Loucy (cell line): Measurements from ENCODE around the gene TMEM127.

Experiments
- H2AFZ ChIP-seq: fragments of 200-600 bp; sonication (generic); 2 replicates; pipeline ENCODE4 v1.6.0; 2016; ENCODE audit warnings: antibody characterized with exemption, mild to moderate bottlenecking, low read length, moderate library complexity
- H3F3A ChIP-seq: fragments of 200-600 bp; 2 replicates; pipeline ENCODE4 v1.6.0; 2016; ENCODE audit warnings: antibody characterized with exemption, low read depth, mild to moderate bottlenecking
- H3K27me3 ChIP-seq: fragments of 200-600 bp; sonication (generic); 2 replicates; pipeline ENCODE4 v1.6.1; 2014; ENCODE audit warnings: low read length, mild to moderate bottlenecking; ENCODE audit not compliant: insufficient read depth, poor library complexity, severe bottlenecking
- H3K36me3 ChIP-seq: fragments of 200-600 bp; sonication (generic); 2 replicates; pipeline ENCODE4 v1.6.1; 2016; ENCODE audit warnings: low read length; ENCODE audit not compliant: insufficient read depth
- H3K4me1 ChIP-seq: fragments of 200-600 bp; sonication (generic); 2 replicates; pipeline ENCODE4 v1.5.1; 2014; ENCODE audit warnings: low read length, mild to moderate bottlenecking; ENCODE audit not compliant: insufficient read depth, poor library complexity, severe bottlenecking
- H3K4me2 ChIP-seq: fragments of 200-600 bp; sonication (generic); 2 replicates; pipeline ENCODE4 v1.6.0; 2014; ENCODE audit warnings: antibody characterized with exemption, low read length, low read depth, mild to moderate bottlenecking; ENCODE audit not compliant: poor library complexity, severe bottlenecking
- H3K4me3 ChIP-seq: fragments of 200-600 bp; sonication (generic); 2 replicates; pipeline ENCODE4 v1.5.1; 2014; ENCODE audit warnings: low read length, mild to moderate bottlenecking, mixed read lengths; ENCODE audit not compliant: poor library complexity, severe bottlenecking
- H3K79me2 ChIP-seq: fragments of 200-600 bp; sonication (generic); 2 replicates; pipeline ENCODE4 v1.6.1; 2014; ENCODE audit warnings: low read length; ENCODE audit not compliant: insufficient read depth
- H3K9ac ChIP-seq: fragments of 200-600 bp; sonication (generic); 2 replicates; pipeline ENCODE4 v1.6.0; 2014; ENCODE audit warnings: mild to moderate bottlenecking, low read depth, low read length, moderate library complexity; ENCODE audit not compliant: poor library complexity, severe bottlenecking
- H3K9me2 ChIP-seq: fragments of 200-600 bp; sonication (generic); replicated peaks from 2 replicates; pipeline ENCODE4 v1.6.1; 2016; ENCODE audit warnings: low read depth, low read length, mixed read lengths
- H3K9me3 ChIP-seq: fragments of 200-600 bp; sonication (generic); 2 replicates; pipeline ENCODE4 v1.6.1; 2014; ENCODE audit warnings: mild to moderate bottlenecking, antibody characterized with exemption, low read length, low read depth; ENCODE audit not compliant: insufficient read depth
- H4K20me1 ChIP-seq: fragments of 200-600 bp; sonication (generic); 2 replicates; pipeline ENCODE4 v1.6.0; 2014; ENCODE audit warnings: antibody characterized with exemption, low read length, mild to moderate bottlenecking; ENCODE audit not compliant: insufficient read depth, poor library complexity, severe bottlenecking
- EZH2phosphoT487 ChIP-seq: fragments of 200-600 bp; IDR thresholded peaks from 2 replicates; pipeline ENCODE4 v1.6.1; 2018; ENCODE audit warnings: antibody characterized with exemption, mild to moderate bottlenecking, moderate library complexity, borderline replicate concordance
- TF ChIP-seq, protein P1 (sequence below): fragments of 200-600 bp; sonication (generic); conservative IDR thresholded peaks from 2 replicates; pipeline ENCODE4 v1.5.1; 2014; ENCODE audit warnings: mild to moderate bottlenecking, antibody characterized with exemption, low read length

The TMEM127 gene

GRCh38 chr2:96252526-96252925, 13.3 kb downstream of the TMEM127 start:
- H3K9ac ChIP-seq, result no peak overlapping the region
- peaks cover 4% of the 10 kb centered on the region; the same call in 1 of the 2 replicates for H3K79me2 ChIP-seq
- H3K36me3 ChIP-seq, result peaks cover 41% of the 10 kb centered on the region; the same call in 1 of the 2 replicates
- H3F3A ChIP-seq, result no peaks in the 10 kb centered on the region
- no peaks in the 10 kb centered on the region for H3K27me3 ChIP-seq
- H3K4me1 ChIP-seq, result peaks cover 5% of the 10 kb centered on the region
- no peak overlapping the region for H2AFZ ChIP-seq
- no peak overlapping the region for H3K4me3 ChIP-seq
- no peaks in the 10 kb centered on the region for H3K9me3 ChIP-seq
- no peak overlapping the region for H3K4me2 ChIP-seq
- TF ChIP-seq, protein P1, sequence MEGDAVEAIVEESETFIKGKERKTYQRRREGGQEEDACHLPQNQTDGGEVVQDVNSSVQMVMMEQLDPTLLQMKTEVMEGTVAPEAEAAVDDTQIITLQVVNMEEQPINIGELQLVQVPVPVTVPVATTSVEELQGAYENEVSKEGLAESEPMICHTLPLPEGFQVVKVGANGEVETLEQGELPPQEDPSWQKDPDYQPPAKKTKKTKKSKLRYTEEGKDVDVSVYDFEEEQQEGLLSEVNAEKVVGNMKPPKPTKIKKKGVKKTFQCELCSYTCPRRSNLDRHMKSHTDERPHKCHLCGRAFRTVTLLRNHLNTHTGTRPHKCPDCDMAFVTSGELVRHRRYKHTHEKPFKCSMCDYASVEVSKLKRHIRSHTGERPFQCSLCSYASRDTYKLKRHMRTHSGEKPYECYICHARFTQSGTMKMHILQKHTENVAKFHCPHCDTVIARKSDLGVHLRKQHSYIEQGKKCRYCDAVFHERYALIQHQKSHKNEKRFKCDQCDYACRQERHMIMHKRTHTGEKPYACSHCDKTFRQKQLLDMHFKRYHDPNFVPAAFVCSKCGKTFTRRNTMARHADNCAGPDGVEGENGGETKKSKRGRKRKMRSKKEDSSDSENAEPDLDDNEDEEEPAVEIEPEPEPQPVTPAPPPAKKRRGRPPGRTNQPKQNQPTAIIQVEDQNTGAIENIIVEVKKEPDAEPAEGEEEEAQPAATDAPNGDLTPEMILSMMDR, result no peak
- TF ChIP-seq EZH2phosphoT487, result no peak
- no peaks in the 10 kb centered on the region for H3K9me2 ChIP-seq
- H4K20me1 ChIP-seq, result peaks cover 3% of the 10 kb centered on the region

DNA sequence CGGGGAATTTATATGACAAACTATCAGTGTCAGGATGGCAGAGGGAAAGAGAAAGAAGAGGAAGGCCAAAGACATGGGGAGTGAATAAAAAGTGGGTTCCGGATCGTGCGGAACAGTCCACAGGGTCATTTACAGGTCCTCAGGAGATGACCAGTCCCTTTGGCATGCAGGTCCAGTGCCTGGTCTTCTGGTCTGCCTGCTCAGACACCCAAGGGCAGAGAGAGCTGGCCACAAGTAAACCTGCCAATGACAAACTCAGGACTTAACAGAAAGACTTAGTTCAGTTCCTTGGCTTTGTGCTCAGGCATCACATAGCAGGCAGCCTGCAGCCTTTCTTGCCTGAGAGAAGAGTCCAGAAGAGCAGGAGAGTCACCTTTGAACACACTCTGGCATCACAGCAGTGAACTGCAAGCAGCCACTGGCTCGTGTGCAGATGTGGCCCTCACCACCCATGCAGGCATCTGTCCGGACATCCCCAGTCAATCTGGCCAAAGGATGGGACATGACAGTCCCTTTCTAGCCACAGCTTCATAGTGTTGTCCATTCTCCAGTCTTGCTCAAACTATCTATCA, 14.0 kb downstream of the TMEM127 start:
- no peaks in the 10 kb centered on the region for H3K27me3 ChIP-seq
- H3K4me2 ChIP-seq, result no peak overlapping the region
- TF ChIP-seq EZH2phosphoT487, result no peak
- TF ChIP-seq, protein P1, result no peak
- no peaks in the 10 kb centered on the region for H3K9me3 ChIP-seq
- H3K36me3 ChIP-seq, result peaks cover 41% of the 10 kb centered on the region; the same call in 1 of the 2 replicates
- H3K9me2 ChIP-seq, result no peaks in the 10 kb centered on the region
- H3K4me3 ChIP-seq, result no peak overlapping the region
- no peaks in the 10 kb centered on the region for H3F3A ChIP-seq
- no peak overlapping the region for H3K9ac ChIP-seq
- H4K20me1 ChIP-seq, result peaks cover 1% of the 10 kb centered on the region
- H3K79me2 ChIP-seq, result no peaks in the 10 kb centered on the region; the same call in 1 of the 2 replicates
- H3K4me1 ChIP-seq, result peaks cover 2% of the 10 kb centered on the region
- H2AFZ ChIP-seq, result no peak overlapping the region

- H3K27me3 ChIP-seq, result no peaks in the 10 kb centered on the region
- H3K36me3 ChIP-seq, result peaks cover 32% of the 10 kb centered on the region; the same call in 1 of the 2 replicates
- no peaks in the 10 kb centered on the region for H3K9me3 ChIP-seq
- no peaks in the 10 kb centered on the region for H3F3A ChIP-seq
- H3K4me1 ChIP-seq, result no peaks in the 10 kb centered on the region
- no peaks in the 10 kb centered on the region for H3K79me2 ChIP-seq
- no peak overlapping the region for H3K4me2 ChIP-seq
- H3K4me3 ChIP-seq, result no peak overlapping the region
- TF ChIP-seq, protein P1, result no peak
- no peak for TF ChIP-seq EZH2phosphoT487
- no peaks in the 10 kb centered on the region for H4K20me1 ChIP-seq
- no peak overlapping the region for H3K9ac ChIP-seq
- H2AFZ ChIP-seq, result no peak overlapping the region
- H3K9me2 ChIP-seq, result no peaks in the 10 kb centered on the region
Measured at GRCh38 chr2:96250188-96250587, 15.6 kb downstream of the TMEM127 start.
